Embryonic facial prominence (tissue), 1 donor: ENCODE data around the gene ATP13A4.

Experiments used
- DNase-seq: peaks from one replicate; pipeline ENCODE4 v3.0.0-alpha.2; 2016; ENCODE audit errors: extremely low spot score

The ATP13A4 gene

GRCh38 chr3:193499136-193499770 is 55.4 kb downstream of the ATP13A4 start:
- DNase-seq: no peak

- DNase-seq: no peak
These were observed 56.5 kb downstream of the ATP13A4 start for GRCh38 chr3:193498215-193498614.

GRCh38 chr3:193496658-193497057 is 58.0 kb downstream of the ATP13A4 start:
- DNase-seq: no peak

- no peak for DNase-seq
These were observed 63.7 kb downstream of the ATP13A4 start for GRCh38 chr3:193491026-193491425.

- DNase-seq: no peak
These were observed 64.1 kb downstream of the ATP13A4 start for GRCh38 chr3:193490580-193490979.

- DNase-seq: no peak
These were observed 64.7 kb downstream of the ATP13A4 start for GRCh38 chr3:193489949-193490348.

GRCh38 chr3:193488741-193489140 is 66.0 kb downstream of the ATP13A4 start:
- DNase-seq: no peak

GRCh38 chr3:193483988-193484539 is 70.6 kb downstream of the ATP13A4 start:
- DNase-seq: no peak

GRCh38 chr3:193481436-193481835 is 73.3 kb downstream of the ATP13A4 start:
- no peak for DNase-seq

- no peak for DNase-seq
These were observed 80.2 kb downstream of the ATP13A4 start for GRCh38 chr3:193474446-193474845.

- DNase-seq: no peak
These were observed 84.0 kb downstream of the ATP13A4 start for GRCh38 chr3:193470710-193471109.

GRCh38 chr3:193465992-193466608 is 88.6 kb downstream of the ATP13A4 start:
- no peak for DNase-seq

GRCh38 chr3:193464889-193465288 is 89.8 kb downstream of the ATP13A4 start:
- no peak for DNase-seq

GRCh38 chr3:193457526-193457925 is 97.2 kb downstream of the ATP13A4 start:
- DNase-seq: no peak

GRCh38 chr3:193452338-193452737 is 102.4 kb downstream of the ATP13A4 start:
- DNase-seq: no peak

- DNase-seq: no peak
These were observed 102.8 kb downstream of the ATP13A4 start for GRCh38 chr3:193451902-193452301.

- DNase-seq: no peak
These were observed 107.6 kb downstream of the ATP13A4 start for GRCh38 chr3:193446965-193447602.

- DNase-seq: no peak
These were observed 115.3 kb downstream of the ATP13A4 start for GRCh38 chr3:193439423-193439822.

GRCh38 chr3:193418576-193419373 is 135.9 kb downstream of the ATP13A4 start:
- no peak for DNase-seq

- DNase-seq: no peak
These were observed 138.1 kb downstream of the ATP13A4 start for GRCh38 chr3:193416629-193417028.

- no peak for DNase-seq
These were observed 147.0 kb downstream of the ATP13A4 start for GRCh38 chr3:193407688-193408087.

- DNase-seq: no peak
These were observed 147.6 kb downstream of the ATP13A4 start for GRCh38 chr3:193407112-193407511.
